ENCODE measurements around the gene USP36.
"Not testable (repeated sequence)": the region's sequence is repeated elsewhere in the genome, so short reads cannot be mapped to it uniquely, and the experiment has no call there.

USP36 gene

GRCh38 chr17:78789149-78789662 is 51.4 kb downstream of the USP36 start:
- DNase-seq, result no peak

DNA sequence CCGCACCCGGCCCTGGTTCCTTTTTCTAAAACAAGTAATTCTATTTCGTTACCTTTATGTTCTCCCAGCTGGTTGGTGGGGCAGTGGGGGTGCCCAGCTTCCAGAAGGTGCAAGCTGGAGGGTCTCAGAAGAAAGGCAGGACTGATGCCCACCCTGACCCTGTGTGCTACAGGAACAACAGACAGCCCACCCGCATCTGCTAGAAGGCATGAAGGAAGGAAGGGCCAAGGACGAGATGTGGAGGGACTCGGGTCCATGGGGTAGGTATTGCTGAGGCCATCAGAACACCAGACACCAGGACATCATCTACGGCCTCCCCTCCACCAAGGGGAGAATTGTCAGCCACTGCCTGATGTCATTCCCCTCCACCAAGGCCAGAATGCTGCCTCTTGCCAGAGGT is 52.2 kb downstream of the USP36 start:
- DNase-seq, result no peak

GRCh38 chr17:78787444-78787843 is 53.2 kb downstream of the USP36 start:
- no peak for DNase-seq

- DNase-seq, result no peak
Measured at GRCh38 chr17:78785663-78786057, 55.0 kb downstream of the USP36 start.

GRCh38 chr17:78785011-78785662 is 55.5 kb downstream of the USP36 start:
- DNase-seq, result no peak

- DNase-seq, result no peak
Measured at GRCh38 chr17:78784352-78784751, 56.3 kb downstream of the USP36 start.

- DNase-seq, result no peak
Measured at GRCh38 chr17:78783711-78784324, 56.8 kb downstream of the USP36 start.

DNA sequence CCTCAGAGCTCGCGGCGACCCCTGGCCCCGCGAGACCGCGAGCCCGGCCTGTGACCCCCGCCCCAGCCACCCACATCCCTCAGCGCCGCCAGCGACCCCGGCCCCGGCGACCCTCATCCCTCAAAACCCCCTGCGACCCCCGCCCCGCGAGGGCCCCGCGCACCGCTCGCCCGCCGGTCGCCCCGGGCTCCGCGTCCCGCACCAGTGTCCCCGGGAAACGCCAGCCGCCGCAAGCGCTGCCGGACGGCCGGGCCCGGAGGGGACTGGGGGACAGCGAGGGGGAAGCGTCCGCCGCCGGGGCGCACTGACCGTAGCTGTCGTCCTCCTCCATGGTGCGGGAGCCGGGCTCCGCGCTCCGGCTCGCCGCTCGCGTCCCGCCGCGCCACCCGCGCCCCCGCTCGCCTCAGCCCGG is 58.7 kb downstream of the USP36 start, which contains the start of gene CYTH1:
Gene CYTH1 (minus strand): TSS at position 381 of the 412 bp plus-strand sequence. CDS start 50 bp downstream, at position 331.
- DNase-seq, result no peak

DNA sequence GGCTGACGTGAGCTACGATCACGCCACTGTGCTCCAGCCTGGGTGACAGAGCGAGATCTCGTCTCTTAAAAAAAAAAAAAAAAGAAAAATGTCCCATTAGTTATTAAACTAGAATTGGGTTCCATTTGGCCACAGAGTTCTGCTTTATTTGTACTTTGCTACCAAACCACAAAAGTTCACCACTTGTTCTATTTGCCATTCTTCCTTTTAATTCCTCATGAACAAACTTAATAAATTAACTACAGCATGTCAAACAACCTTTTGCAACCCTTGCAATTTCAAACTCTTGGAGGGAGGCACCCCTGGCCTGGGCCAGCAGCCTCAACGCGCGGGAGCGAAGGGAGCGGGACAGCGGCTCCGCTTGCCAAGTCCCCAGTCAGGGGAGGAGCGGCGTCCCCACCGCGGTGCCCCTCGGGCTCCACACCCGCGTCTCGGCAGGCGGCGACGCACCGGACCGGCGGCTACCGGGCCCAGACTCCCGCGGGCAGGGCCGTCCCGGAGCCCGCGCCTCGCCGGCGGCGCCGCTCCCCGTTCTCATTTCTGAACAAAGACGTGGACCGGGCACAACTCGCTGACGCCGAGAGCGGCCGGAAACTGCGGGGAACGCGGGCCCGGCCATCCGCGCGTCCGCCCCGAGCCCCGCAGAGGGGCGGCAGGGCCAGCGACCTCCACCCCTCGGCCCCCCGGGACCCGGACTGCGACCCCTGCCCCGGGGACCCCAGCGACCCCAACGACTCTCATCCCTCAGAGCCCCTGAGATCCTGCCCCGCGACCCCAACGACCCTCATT is 59.3 kb downstream of the USP36 start:
- DNase-seq, result peak; percentile 55

GRCh38 chr17:78780335-78780734 is 60.3 kb downstream of the USP36 start:
- no peak for DNase-seq

DNA sequence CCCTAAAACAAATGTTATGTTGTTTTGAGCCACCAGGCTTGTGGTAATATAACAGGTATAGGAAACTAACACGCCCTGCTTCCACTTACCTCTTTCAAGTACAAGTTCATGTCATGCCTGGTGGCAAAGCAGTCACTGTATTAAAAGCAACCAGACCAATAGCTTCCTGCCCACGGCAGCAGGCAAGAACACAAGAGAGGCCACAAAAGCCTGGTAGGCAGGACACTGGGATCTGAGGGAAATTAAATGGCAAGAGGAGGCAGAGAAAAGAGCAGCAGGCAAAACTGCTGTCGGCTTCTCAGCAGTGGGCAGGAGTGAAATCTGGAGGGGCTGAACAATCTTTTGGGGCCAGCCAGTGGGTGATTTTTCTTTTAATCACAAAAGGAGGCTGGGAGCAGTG is 60.8 kb downstream of the USP36 start:
- DNase-seq, result no peak

DNA sequence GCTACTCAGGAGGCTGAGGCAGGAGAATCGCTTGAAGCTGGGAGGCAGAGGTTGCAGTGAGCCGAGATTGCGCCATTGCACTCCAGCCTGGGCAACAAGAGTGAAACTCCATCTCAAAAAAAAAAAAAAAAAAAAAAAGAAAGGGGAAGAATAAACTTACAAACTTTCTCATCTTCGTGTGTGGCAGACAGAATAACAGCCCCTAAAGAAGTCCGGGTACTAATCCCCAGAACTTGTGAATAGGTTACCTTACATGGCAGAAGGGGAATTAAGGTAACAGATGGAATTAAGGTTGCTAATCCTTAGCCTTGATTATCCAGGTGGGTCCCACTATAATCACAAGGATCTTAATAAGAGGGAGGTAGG is 61.3 kb downstream of the USP36 start:
- DNase-seq, result not testable (repeated sequence)

GRCh38 chr17:78777881-78778280 is 62.7 kb downstream of the USP36 start:
- DNase-seq, result no peak

- peak; percentile 83 for DNase-seq
Measured at GRCh38 chr17:78774956-78775571, 65.5 kb downstream of the USP36 start.

DNA sequence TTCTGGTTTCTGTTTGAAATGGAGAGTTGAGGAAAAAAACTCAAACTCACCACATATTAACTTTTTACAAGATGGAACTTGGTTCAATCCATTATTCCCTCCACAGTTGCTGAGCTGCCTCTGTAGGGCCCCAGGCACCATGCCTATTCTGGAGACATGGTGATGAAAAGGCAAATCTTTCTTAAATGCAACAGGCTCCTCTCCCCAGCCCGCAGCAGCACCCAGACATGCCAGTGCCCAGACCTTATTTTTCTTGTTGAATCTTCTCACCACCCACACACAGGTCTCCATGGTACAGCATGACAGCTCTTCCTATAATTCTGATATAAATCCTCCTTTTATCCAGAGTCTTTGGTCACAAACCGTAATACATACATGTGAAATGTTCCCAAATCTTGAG is 66.2 kb downstream of the USP36 start:
- no peak for DNase-seq

DNA sequence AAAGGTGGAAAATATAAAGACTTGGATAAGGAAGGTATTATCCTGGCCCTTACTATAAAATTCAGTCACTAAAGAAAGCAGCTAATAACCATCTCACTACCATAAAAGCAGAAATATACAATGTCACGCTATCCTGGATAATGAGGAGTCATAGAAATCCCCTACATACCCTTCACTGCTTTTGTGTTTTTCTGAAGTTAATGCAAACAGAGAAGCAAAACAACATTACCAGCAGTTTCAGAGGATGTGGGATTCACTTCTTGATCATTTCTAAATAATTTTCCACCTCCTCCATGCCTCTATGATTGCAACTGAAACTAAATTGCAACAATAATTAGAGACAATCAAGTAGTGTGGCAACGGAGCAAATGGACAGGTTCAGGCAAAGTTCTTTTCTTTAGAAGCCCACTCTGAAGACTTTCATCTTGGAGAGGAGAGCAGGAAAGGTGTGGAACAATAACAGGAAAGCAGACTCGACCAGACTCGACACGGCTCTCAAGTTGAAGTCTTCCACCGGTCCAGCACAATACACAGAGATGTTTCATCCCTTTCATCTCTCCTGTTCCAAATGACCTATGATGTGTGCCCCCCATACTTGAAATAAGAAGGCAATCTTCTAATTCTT is 68.7 kb downstream of the USP36 start:
- DNase-seq, result no peak

DNA sequence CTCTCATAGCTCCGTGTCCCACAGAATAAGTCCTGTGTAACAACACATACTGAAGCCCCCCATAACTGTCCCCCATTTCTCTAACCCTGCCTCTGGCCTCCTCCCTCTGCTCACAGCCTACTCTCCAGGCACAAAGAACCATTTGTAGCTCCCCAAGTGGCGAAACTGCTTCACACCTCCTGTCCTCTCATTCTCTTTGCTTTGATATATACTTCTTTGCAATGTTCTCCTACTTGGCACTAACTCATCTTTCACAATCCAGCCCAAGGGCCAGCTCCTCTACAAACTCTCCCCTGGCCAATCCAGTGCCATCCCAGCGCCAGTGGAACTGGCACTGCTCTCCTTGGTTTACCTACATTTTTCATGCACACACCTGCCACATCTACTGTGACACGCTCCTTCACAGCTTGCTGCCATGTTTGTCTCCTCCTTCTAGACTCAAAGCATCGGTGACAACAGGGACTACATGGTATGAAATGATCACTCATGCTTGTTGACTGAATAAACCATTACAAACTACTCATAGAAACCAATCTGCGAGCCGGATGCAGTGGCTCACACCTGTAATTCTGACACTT is 71.3 kb downstream of the USP36 start:
- no peak for DNase-seq

DNA sequence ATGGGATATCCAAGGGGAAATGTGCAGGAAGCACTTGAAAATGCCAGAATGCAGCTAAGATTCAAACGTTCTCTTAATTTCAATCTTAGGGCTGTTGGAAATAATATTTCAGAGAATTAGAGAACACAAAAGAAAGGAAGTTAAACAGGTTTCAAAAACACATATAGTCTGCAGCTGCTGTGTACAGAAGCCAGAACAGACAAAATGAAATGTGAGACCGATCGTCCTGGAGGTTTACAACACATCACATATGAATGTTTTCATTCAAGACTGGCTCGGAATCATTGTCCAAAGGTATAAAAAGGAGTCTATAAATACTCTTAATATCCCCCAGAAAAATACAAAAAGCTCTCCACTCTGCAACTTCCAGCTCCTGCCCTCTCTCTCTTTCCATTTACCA is 72.8 kb downstream of the USP36 start:
- DNase-seq, result no peak

DNA sequence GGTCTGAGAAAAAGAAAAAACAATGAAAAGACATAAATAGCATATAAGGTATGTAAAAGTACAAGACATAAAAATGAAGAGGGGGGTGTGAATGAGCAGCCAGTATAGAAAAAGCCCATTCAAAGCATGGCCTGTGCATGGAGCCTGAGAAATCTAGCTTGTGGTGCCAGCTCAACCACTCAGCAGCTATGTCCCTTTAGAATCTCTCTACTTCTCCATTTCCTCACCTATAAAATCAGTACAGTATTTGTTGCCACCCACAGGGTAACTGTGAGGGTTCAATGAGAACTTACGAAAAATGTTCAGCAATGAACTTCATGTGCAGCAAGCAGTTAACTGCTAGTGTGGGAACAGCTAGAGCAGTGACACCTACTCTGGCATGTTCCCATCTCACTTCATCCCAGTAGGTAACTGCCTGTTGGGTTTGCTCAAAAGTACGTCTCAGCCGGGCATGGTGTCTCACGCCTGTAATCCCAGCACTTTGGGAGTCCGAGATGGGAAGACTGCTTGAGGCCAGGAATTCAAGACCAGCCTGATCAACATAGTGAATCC is 73.8 kb downstream of the USP36 start:
- DNase-seq, result no peak

GRCh38 chr17:78766225-78766624 is 74.4 kb downstream of the USP36 start:
- no peak for DNase-seq

- no peak for DNase-seq
Measured at GRCh38 chr17:78765821-78766220, 74.8 kb downstream of the USP36 start.

- no peak for DNase-seq
Measured at GRCh38 chr17:78764871-78765270, 75.7 kb downstream of the USP36 start.
